HG03378 (cell line): ENCODE results near the gene ARHGEF28.

Experiments
- ATAC-seq: cut with Tn5 transposase; IDR thresholded peaks from one replicate; pipeline ENCODE4 v1.9.1; 2021; ENCODE audit warnings: mild to moderate bottlenecking, moderate library complexity; ENCODE audit not compliant: unreplicated experiment

The ARHGEF28 gene

GRCh38 chr5:73728493-73729273 lies 102.7 kb downstream of the ARHGEF28 start:
- no peak for ATAC-seq

GRCh38 chr5:73729329-73729728 lies 103.3 kb downstream of the ARHGEF28 start:
- no peak for ATAC-seq

- ATAC-seq = no peak
Observed at GRCh38 chr5:73732045-73732444, 106.0 kb downstream of the ARHGEF28 start.

GRCh38 chr5:73733219-73733618 lies 107.2 kb downstream of the ARHGEF28 start:
- ATAC-seq = no peak

- ATAC-seq = no peak
Observed at GRCh38 chr5:73735032-73735734, 109.2 kb downstream of the ARHGEF28 start.

- no peak for ATAC-seq
Observed at GRCh38 chr5:73739650-73740049, 113.7 kb downstream of the ARHGEF28 start.

- no peak for ATAC-seq
Observed at GRCh38 chr5:73740274-73740790, 114.3 kb downstream of the ARHGEF28 start.

- ATAC-seq = no peak
Observed at GRCh38 chr5:73743161-73743560, 117.2 kb downstream of the ARHGEF28 start.

GRCh38 chr5:73745836-73746235 lies 119.8 kb downstream of the ARHGEF28 start:
- ATAC-seq = no peak

GRCh38 chr5:73746608-73747007 lies 120.6 kb downstream of the ARHGEF28 start:
- no peak for ATAC-seq

- no peak for ATAC-seq
Observed at GRCh38 chr5:73747696-73748380, 121.8 kb downstream of the ARHGEF28 start.

GRCh38 chr5:73748510-73749400 lies 122.8 kb downstream of the ARHGEF28 start:
- no peak for ATAC-seq

GRCh38 chr5:73749485-73750270 lies 123.7 kb downstream of the ARHGEF28 start:
- ATAC-seq = no peak

- ATAC-seq = peak; percentile 46
Observed at GRCh38 chr5:73751254-73751914, 125.4 kb downstream of the ARHGEF28 start.

- ATAC-seq = no peak
Observed at GRCh38 chr5:73754254-73754653, 128.3 kb downstream of the ARHGEF28 start.

- ATAC-seq = no peak
Observed at GRCh38 chr5:73757416-73757815, 131.4 kb downstream of the ARHGEF28 start.

- ATAC-seq = peak; percentile 53
Observed at GRCh38 chr5:73759771-73760170, 133.8 kb downstream of the ARHGEF28 start.

GRCh38 chr5:73763300-73764032 lies 137.5 kb downstream of the ARHGEF28 start:
- no peak for ATAC-seq
